GM18870 (cell line): ENCODE data around the gene ARGLU1.

Source experiments
- ATAC-seq: cut with Tn5 transposase; IDR thresholded peaks from one replicate; pipeline ENCODE4 v1.9.1; 2021; ENCODE audit warnings: moderate library complexity; ENCODE audit not compliant: unreplicated experiment

Gene ARGLU1

GRCh38 chr13:106527445-106527801, 40.5 kb downstream of the ARGLU1 start:
- no peak for ATAC-seq

- ATAC-seq, result no peak
Observed at GRCh38 chr13:106526738-106527444, 41.0 kb downstream of the ARGLU1 start.

GRCh38 chr13:106525865-106526264, 42.1 kb downstream of the ARGLU1 start:
- no peak for ATAC-seq

- ATAC-seq, result no peak
Observed at GRCh38 chr13:106524108-106524507, 43.8 kb downstream of the ARGLU1 start.

GRCh38 chr13:106523576-106523975, 44.4 kb downstream of the ARGLU1 start:
- no peak for ATAC-seq

- ATAC-seq, result no peak
Observed at GRCh38 chr13:106522898-106523525, 44.9 kb downstream of the ARGLU1 start.

GRCh38 chr13:106522112-106522705, 45.7 kb downstream of the ARGLU1 start:
- ATAC-seq, result no peak

- no peak for ATAC-seq
Observed at GRCh38 chr13:106521095-106521799, 46.7 kb downstream of the ARGLU1 start.

GRCh38 chr13:106520251-106521054, 47.5 kb downstream of the ARGLU1 start:
- ATAC-seq, result no peak

- ATAC-seq, result no peak
Observed at GRCh38 chr13:106518512-106518911, 49.4 kb downstream of the ARGLU1 start.

GRCh38 chr13:106517109-106517847, 50.7 kb downstream of the ARGLU1 start:
- no peak for ATAC-seq

- ATAC-seq, result no peak
Observed at GRCh38 chr13:106515635-106516254, 52.2 kb downstream of the ARGLU1 start.

GRCh38 chr13:106514928-106515634, 52.9 kb downstream of the ARGLU1 start:
- ATAC-seq, result no peak

GRCh38 chr13:106513025-106513983, 54.6 kb downstream of the ARGLU1 start:
- no peak for ATAC-seq

GRCh38 chr13:106507560-106508274, 60.2 kb downstream of the ARGLU1 start:
- peak; percentile 95 for ATAC-seq

- ATAC-seq, result no peak
Observed at GRCh38 chr13:106506286-106506685, 61.7 kb downstream of the ARGLU1 start.

- no peak for ATAC-seq
Observed at GRCh38 chr13:106505732-106506131, 62.2 kb downstream of the ARGLU1 start.
